Astrocyte (in vitro differentiated cells and primary cell): ENCODE data around the gene GRIN3A.

Experiments
- CTCF ChIP-seq: IDR thresholded peaks from 2 replicates; pipeline ENCODE4 v1.5.1; 2011; ENCODE audit warnings: low read depth, mild to moderate bottlenecking, inconsistent platforms, low read length, moderate library complexity; ENCODE audit not compliant: insufficient read depth
- EZH2 ChIP-seq: IDR thresholded peaks from 2 replicates; pipeline ENCODE4 v1.6.1; 2012; ENCODE audit warnings: mild to moderate bottlenecking, low read length, inconsistent platforms; ENCODE audit not compliant: insufficient read depth

- TF ChIP-seq EZH2 (no peak), CTCF (peak; percentile 74)
Observed at GRCh38 chr9:101601904-101602765, 136.3 kb downstream of the GRIN3A start.
